Occipital lobe (tissue), 2 donors: ENCODE data around the gene SKAP1. TPM values are rescaled to one million over a fixed set of nuclear protein-coding genes. Genes with fewer than 3 reads are reported as not detected.

ENCODE experiments used
- DNase-seq: peaks from one replicate; lab custom pipeline; 2025; lab: John Stamatoyannopoulos, UW
- total RNA-seq: library from RNA; depleted of rRNA; stranded (reverse); fragments of >200 nt; gene quantifications from one replicate; pipeline ENCODE4 v1.2.3, GENCODE V29; 2014

The SKAP1 gene
- total RNA-seq, result 0.62 TPM

- no peak for DNase-seq
Observed at GRCh38 chr17:48429638-48430586, at the start of gene SKAP1. SKAP1 (minus strand) TSS chr17:48430214.

DNA sequence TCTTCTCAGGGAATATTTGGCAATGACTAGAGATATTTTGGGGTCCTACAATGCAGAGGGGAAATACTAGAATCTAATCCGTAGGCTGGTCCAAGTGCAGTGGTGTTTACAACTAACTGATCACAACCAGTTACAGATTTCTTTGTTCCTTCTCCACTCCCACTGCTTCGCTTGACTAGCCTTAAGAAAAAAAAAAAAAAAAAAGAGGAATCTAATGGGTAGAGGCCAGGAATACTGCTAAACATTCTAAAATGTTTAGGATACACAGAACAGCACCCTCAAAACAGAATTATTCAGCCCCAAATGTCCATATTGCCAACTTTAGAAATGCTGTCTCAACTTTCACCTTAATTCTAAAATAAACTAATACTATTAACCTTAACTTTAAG is 49.0 kb upstream of the SKAP1 start:
- no peak for DNase-seq

DNA sequence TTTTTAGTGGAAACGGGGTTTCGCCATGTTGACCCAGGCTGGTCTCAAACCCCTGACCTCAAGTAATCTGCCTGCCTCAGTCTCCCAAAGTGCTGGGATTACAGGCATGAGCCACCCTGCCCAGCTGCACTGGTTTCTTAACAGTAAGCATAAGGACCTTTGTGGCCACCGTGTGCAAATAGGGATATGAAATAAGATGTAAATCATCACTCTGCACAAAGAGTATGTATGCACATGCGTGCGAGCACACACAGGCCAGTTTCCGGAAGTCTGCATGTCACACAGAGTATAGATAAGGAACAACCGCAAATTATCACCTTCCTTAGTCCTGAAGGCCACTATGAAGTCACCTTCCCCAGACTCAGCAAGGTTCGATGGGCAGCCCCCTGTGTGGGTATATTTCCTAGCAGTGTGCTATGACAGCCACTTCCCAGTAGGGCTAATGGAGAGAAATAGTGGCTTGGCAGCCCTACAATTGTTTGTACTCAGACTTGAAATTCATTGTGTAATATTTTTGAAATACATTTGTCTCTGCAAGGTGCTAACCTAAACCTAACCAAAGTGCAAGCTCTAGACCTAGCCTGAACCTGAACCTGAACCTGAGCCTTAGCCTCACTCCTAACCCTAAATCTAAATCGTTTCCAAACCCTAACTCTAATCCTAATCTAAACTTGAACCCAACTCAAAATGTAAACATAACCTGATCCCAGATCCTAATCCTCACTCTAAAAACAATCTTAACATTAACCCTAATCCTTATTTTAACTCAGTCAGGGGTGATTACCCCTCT is 48.4 kb upstream of the SKAP1 start:
- no peak for DNase-seq

- DNase-seq, result no peak
Observed at GRCh38 chr17:48477221-48477620, 47.2 kb upstream of the SKAP1 start.

DNA sequence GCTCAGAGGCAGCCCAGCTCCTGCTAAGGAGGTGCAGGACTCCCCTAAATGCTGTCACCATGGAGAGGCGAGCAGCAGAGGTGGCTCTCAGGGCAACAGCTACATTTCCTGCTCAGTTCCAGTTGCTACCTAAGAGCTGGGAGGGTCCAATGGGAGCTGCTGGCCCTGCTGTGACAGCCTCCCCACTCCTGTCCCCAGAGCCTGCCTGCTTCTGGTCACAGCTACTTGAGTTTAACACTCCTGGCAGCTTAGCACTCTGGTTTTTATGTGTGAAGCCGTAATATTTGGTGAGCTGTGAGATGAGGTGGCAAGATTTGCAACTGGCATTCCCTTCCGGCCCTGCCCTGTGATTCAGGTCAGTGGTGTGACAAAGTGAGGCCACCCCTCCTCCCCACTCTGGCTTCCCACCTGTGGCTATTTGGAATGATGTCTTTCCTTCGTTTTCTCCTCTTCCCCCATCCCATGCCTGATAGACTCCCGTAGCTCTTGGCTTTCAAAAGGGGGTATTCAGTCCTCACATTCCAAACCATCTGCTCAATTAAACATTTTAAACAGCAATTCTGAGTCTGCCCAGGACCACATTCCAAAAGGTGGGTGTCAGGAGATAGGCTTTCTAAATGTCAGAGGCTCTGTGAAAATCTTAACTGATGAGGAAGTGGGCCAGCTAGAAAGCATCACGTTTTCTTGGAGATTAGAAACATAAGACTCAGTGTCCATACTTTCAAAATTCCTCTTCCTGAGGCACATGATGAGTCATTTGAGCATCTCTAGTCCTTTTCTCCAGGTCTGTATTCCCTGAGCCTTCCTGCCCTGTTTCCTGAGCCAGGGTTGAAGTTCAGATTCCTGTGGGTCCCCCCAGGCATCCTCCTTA is 42.6 kb upstream of the SKAP1 start:
- no peak for DNase-seq

GRCh38 chr17:48471817-48472410 is 41.9 kb upstream of the SKAP1 start:
- DNase-seq, result no peak

DNA sequence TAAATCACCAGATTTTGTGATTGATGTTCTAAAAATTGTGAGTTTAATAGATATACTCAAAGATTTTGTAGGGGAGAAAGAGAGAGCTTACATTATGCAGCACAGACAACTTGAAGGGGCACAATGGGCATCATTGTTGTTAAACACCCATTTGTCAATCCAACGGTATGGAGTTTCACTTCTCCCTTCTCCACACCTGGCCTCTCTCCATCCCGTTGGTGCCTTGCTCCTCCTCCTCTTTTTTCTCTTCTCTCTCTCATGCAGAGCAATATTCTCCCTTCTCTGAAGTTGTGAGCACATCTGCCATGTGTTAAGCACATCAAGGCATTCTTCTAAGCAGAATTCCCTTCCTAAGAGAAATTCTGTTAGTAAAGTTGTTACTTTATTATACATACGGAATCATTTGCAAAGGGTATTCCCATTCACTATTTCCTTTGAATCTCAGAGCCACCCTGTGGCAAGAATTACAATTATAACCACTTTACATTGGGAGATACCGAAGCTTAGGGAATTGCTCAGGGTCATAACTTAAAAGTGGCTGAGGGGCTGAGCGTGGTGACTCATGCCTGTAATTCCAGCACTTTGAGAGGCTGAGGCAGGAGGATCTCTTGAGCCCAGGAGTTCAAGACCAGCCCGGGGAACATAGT is 40.5 kb upstream of the SKAP1 start:
- DNase-seq, result no peak

GRCh38 chr17:48469227-48469626 is 39.2 kb upstream of the SKAP1 start:
- DNase-seq, result no peak

DNA sequence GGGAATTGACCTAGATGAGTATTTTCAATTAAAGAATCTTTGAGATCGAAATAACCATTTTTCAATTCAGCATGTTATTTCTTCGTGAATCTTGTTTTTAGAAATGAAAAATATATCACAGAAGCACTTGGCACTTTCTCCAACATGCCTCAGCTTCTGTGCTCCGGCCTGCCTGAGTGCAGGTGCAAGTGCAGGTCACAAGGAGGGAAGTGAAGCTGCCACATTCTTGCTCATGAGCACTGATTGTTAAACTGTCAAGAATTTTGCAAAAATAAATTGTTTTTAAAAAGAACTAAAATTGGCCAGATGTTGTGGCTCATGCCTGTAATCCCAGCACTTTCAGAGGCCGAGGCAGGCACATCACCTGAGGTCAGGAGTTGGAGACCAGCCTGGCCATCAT is 38.3 kb upstream of the SKAP1 start:
- DNase-seq, result no peak

DNA sequence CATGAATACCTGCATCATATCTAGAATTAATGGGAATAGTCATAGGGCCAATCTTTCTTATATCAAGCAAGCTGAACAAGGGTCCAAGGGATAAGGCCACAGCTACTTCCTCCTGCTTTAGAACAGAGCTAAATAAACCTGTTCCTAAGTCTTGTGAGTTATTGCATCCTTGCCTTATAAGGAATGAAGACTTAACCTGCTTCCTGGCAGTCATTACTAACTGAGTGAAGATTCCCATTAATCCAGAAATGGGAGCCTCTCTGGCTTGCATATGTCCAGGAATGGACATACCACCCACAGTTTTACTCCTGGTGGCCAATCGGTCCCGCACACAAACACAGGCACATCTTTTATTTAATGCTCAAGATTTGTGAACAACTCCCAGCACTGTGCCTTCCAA is 35.9 kb upstream of the SKAP1 start:
- no peak for DNase-seq

DNA sequence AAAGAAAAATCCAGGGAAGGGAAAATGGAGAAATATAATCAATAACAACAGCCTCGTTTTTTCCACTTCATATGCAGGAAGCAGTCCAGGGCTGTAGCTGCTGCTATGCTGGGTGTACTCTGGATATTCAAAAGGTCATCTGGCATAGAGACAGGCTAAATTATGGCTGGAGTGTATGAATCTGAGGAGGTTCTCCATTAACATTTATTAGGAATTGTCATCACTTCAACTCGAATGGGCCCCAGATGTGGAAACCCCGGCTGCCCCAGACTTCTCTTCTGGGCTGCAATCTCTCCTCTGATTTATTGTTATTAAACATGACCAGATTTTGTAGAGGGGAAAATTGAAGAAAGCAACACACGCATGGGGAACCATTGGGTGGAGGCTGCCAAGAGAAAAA is 33.5 kb upstream of the SKAP1 start:
- no peak for DNase-seq

DNA sequence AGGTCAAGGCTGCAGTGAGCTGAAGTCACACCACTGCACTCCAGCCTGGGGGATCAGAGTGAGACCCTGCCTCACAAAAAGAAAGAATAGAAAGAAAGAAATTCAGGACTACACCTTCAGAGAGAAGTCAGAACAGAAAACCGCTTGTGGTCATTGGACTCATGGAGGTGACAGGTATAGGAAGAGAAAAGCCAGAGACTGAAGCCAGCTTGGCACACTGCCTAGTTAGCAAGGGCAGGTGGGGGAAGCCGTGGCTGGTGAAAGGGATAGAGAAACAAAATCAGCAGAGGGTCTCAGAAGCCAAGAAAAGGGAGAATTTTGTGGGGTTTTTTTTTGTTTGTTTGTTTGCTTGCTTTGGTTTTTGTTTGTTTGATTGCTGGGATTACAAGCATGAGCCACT is 32.9 kb upstream of the SKAP1 start:
- DNase-seq, result no peak

DNA sequence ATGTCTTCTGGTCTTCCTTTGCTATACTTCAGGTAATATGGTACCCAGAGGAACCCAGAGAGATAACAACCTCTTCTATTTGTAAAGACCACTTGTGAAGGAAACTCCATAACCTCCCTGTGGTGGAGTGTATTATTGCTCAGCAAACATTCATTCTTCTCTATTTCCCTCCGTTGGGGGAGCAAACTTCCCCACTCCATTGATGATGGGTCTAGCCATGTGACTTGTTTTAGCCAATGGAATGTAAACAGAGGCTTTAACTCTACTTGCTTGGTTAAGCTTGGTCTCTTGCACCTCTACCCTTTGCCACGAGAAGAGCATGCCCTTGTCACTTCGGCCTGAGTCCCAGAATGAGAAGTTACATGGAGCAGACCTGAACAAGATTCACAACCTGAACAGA is 30.0 kb upstream of the SKAP1 start:
- DNase-seq, result no peak

DNA sequence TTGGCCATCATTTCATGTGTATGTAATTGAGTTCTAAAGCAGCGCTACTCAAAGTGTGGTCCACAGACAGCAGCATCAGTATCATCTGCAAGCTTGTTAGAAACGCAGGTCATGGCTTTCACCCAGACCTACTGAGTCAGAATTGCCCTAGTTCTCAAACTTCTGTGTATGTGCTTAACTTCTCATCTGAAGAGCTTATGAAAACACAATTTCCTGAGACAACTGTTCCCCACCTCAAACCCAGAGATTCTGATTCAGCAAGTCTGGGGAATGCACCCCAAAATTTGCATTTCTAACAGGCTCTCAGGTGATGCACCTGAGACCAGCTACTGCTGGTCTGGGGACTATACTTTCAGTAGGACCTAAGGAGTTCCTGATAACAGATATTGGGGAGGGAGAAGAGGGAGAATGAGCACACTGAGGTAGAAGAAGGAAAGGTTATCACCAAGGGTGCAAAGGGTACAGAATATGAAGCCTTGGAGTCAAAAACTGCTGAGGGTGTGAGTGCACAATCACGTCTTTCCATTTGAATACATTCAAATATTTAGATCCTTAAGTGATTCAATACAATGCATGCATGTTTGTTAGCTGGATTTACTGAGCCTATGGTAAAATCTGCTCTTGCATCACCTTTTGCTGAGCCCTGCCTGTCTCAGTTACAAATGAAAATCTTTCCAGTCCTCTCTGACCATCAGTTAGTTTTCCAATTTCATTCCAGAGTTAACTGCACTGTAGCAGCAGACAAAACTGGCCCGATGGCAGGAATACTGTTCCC is 29.2 kb upstream of the SKAP1 start:
- no peak for DNase-seq

DNA sequence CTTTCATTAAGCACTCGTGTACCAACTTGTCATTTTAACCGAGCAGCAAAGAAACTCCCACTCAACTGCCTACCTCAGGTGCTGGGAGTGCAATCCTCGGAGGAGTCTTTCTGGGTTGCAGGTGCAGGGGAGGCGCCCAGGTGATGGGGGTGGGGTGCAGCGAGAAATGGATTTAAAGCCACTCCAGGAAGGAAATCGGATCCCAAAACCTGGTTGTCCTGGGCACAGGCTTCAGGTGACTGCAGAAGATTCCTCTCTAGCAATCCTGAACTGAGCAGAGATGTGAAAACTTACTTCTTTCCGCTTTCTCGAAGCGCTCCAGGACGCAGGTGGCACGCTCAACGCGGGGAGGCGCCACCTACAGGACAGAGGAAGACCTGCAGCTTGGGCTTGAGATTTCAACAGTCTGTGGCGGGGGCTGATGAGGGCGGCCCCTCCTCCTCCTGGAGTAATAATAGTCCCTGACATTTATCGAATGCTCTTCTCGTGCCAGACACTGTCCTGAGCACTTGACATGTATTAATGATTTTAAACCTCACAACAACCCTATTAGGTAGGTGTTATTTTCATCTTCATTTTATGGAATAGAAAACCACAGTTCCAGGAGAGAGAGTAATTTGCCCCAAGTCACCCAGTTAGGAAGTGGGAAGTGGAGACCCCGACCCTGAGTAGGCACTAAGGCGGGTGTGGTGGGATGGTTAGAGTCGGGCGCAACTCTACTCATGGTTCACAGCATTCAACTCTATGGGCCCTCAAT is 27.2 kb upstream of the SKAP1 start:
- no peak for DNase-seq

GRCh38 chr17:48456589-48456988 is 26.6 kb upstream of the SKAP1 start:
- no peak for DNase-seq

- no peak for DNase-seq
Observed at GRCh38 chr17:48455791-48456190, 25.8 kb upstream of the SKAP1 start.

DNA sequence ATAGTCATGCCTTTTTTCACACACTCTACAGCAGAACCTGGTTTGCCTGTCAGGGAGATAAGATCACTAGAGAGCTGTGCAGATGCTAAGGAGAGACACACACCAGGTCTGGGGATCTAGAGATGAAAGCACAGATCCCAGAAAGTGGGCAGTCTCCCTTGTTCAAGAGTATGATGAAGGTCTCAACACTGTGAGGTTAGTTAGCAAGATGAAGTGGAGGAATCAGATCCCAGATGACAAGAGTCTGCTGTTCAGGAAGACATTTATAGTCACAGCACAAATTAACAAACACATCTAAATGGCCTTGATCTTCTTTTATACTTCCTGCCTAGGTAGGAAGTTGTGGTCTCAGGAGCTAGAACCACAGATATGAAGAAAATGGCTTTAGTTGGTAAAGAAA is 23.4 kb upstream of the SKAP1 start:
- DNase-seq, result no peak

- DNase-seq, result no peak
Observed at GRCh38 chr17:48451489-48451888, 21.5 kb upstream of the SKAP1 start.
